Panc1 (cell line): ENCODE data around the gene ZBTB45. TPM values are rescaled to one million over a fixed set of nuclear protein-coding genes. Genes with fewer than 3 reads are reported as not detected.

Experiments used
- ATAC-seq: fragments of 200-7000 bp; cut with Tn5 transposase; 2 replicates; pipeline ENCODE4 v1.9.1; 2020; ENCODE audit warnings: mild to moderate bottlenecking, moderate library complexity
- BruUV-seq: library from RNA; stranded (reverse); fragments of 400-500 nt; replicated peaks from 2 replicates; lab custom pipeline; 2021; lab: Mats Ljungman, UMichigan
- CTCF ChIA-PET: fragments of 300-600 bp; sonication (Branson Sonifier 250); formaldehyde crosslinking; loops from one replicate; lab custom pipeline; 2022; ENCODE audit warnings: antibody characterized with exemption; lab: Charles Lee
- POLR2A ChIA-PET: fragments of 300-600 bp; sonication (Branson Sonifier 250); formaldehyde crosslinking; loops from one replicate; lab custom pipeline; 2022; ENCODE audit warnings: antibody characterized with exemption; lab: Charles Lee
- DNase-seq: peaks from one replicate; pipeline ENCODE4 v3.0.0-alpha.2; 2010; ENCODE audit warnings: low read depth, low spot score
- H3K27ac ChIP-seq: 2 replicates; pipeline ENCODE4 v1.5.1; 2011; ENCODE audit warnings: mild to moderate bottlenecking, low read length, inconsistent platforms
- H3K27me3 ChIP-seq: fragments of 200-500 bp; sonication (Bioruptor generic); 2 replicates; pipeline ENCODE4 v1.6.0; 2014; ENCODE audit warnings: low read length, inconsistent platforms; ENCODE audit not compliant: control insufficient read depth, insufficient read depth
- H3K36me3 ChIP-seq: fragments of 200-500 bp; sonication (Bioruptor generic); 2 replicates; pipeline ENCODE4 v1.5.1; 2014; ENCODE audit warnings: inconsistent platforms, mild to moderate bottlenecking, low read length, moderate library complexity; ENCODE audit not compliant: control insufficient read depth, insufficient read depth
- H3K4me1 ChIP-seq: 2 replicates; pipeline ENCODE4 v1.5.1; 2011; ENCODE audit warnings: inconsistent platforms, mild to moderate bottlenecking, low read length, moderate library complexity; ENCODE audit not compliant: control insufficient read depth, insufficient read depth
- H3K4me3 ChIP-seq, 2 experiments: 2 replicates each; pipeline ENCODE4 v1.5.1; 2011 to 2012; ENCODE audit warnings: low read depth in 2 of 2, low read length in 2 of 2, mild to moderate bottlenecking in 2 of 2, inconsistent platforms in 1 of 2, moderate library complexity in 1 of 2
- H3K9me3 ChIP-seq: fragments of 200-500 bp; sonication (Bioruptor generic); 2 replicates; pipeline ENCODE4 v1.5.1; 2014; ENCODE audit warnings: low read depth, mild to moderate bottlenecking, inconsistent platforms, low read length, moderate library complexity; ENCODE audit not compliant: control insufficient read depth, insufficient read depth
- POLR2AphosphoS5 ChIP-seq: IDR thresholded peaks from 2 replicates; pipeline ENCODE4 v1.6.1; 2012; ENCODE audit warnings: mild to moderate bottlenecking, low read depth, low read length, moderate library complexity
- SIN3A ChIP-seq: IDR thresholded peaks from 2 replicates; pipeline ENCODE4 v1.6.1; 2012; ENCODE audit warnings: low read depth, mild to moderate bottlenecking, low read length, moderate library complexity, borderline replicate concordance; ENCODE audit not compliant: insufficient read depth
- TCF7L2 ChIP-seq: IDR thresholded peaks from 2 replicates; pipeline ENCODE4 v1.6.1; 2011; ENCODE audit warnings: mild to moderate bottlenecking, low read depth, low read length, inconsistent platforms
- in situ Hi-C: cut with HindIII; loops from 2 replicates; pipeline ENCODE4 v1.10.0; 2016; ENCODE audit warnings: low sequenced_read_pairs, low pct_unique_long_range_greater_than_20kb
- intact Hi-C: fragments of 100-400 bp; cut with micrococcal nuclease; formaldehyde crosslinking; loops from one replicate; pipeline ENCODE4 v1.10.0; 2022; ENCODE audit not compliant: unreplicated experiment
- total RNA-seq: library from RNA; stranded (reverse); gene quantifications from one replicate; pipeline ENCODE4 v1.2.1, GENCODE V29; 2021; ENCODE audit not compliant: unreplicated experiment
- TF ChIP-seq, protein P1 (sequence below), 2 experiments: IDR thresholded peaks; 2 replicates each; pipeline ENCODE4 v1.6.1; 2011 to 2012; ENCODE audit warnings: low read depth in 2 of 2, control low read depth in 1 of 2, low read length in 1 of 2, mild to moderate bottlenecking in 1 of 2, moderate library complexity in 1 of 2; ENCODE audit not compliant: insufficient read depth in 1 of 2
- TF ChIP-seq, protein P2 (sequence below): fragments of 450-650 bp; IDR thresholded peaks from 2 replicates; pipeline ENCODE4 v1.5.1; 2017; ENCODE audit warnings: mild to moderate bottlenecking

ZBTB45 gene
- total RNA-seq, 1 experiment from 2014 or later: 24.7 TPM

DNA sequence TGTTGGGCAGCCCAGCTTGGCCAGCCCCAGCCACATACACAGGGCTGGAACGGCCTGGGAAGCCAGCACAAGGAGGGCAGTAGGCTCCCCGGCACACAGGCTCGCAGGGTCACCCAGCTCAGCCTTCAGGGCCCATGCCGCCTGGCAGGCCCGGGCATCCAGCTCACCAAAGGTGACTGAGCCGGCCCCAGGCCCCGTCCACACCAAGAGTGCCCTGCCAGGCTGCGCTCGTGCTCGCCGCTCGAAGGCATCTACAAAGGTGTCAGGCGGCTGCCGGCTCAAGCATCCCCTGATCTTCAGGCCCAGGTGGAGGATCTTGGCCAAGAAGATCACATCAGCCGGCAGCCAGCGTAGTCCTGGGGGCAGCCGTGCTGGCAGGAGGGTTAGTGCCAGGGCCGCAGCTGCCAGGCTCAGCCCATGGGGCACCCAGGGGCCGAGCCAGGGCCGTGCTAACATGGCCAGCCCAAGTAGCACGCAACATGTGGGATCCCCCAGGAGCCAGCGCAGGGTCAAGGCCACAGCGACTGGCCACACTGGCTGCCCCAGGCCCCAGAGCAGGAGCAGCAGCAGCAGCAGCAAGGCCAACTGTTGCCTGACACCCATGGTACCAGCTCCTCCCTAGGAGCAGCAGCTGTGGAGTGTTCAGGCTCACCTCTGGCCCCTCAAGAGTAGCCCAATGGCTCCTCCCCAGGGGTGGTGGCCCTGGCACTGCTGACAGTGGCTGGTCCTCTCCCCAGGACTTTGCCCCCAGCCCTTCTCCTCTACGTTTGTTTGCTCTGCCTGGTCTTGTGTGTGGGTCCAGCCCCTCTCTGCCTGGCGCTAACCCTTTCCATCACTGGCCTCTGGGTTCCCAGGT, 8.0 kb downstream of the ZBTB45 start, which contains the start of gene SLC27A5:
Gene SLC27A5, minus strand, starts transcription at position 640 of the 856 bp plus-strand sequence. Its CDS starts 37 bp downstream, at position 603.
- BruUV-seq: no TSS peak
- 0 out of 2 replicates have a peak, but pooled peaks have one; percentile 18 for TF ChIP-seq POLR2AphosphoS5
- TF ChIP-seq, protein P1, sequence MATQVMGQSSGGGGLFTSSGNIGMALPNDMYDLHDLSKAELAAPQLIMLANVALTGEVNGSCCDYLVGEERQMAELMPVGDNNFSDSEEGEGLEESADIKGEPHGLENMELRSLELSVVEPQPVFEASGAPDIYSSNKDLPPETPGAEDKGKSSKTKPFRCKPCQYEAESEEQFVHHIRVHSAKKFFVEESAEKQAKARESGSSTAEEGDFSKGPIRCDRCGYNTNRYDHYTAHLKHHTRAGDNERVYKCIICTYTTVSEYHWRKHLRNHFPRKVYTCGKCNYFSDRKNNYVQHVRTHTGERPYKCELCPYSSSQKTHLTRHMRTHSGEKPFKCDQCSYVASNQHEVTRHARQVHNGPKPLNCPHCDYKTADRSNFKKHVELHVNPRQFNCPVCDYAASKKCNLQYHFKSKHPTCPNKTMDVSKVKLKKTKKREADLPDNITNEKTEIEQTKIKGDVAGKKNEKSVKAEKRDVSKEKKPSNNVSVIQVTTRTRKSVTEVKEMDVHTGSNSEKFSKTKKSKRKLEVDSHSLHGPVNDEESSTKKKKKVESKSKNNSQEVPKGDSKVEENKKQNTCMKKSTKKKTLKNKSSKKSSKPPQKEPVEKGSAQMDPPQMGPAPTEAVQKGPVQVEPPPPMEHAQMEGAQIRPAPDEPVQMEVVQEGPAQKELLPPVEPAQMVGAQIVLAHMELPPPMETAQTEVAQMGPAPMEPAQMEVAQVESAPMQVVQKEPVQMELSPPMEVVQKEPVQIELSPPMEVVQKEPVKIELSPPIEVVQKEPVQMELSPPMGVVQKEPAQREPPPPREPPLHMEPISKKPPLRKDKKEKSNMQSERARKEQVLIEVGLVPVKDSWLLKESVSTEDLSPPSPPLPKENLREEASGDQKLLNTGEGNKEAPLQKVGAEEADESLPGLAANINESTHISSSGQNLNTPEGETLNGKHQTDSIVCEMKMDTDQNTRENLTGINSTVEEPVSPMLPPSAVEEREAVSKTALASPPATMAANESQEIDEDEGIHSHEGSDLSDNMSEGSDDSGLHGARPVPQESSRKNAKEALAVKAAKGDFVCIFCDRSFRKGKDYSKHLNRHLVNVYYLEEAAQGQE (IDR thresholded peaks at IDR 0.05; ENCODE audit: insufficient read depth in 1 of 2, low read depth in 2 of 2, low read length in 1 of 2): no peak
- DNase-seq: no peak
- H3K27ac ChIP-seq: no peak within 1 kb of the TSS
- ChIA-PET POLR2A (no interaction called here), CTCF (no interaction called here)
- in situ Hi-C loops: no loop called here
- no peak within 1 kb of the TSS for H3K4me3 ChIP-seq
- H3K27me3 ChIP-seq: no peaks in the 10 kb centered on the region
- H3K9me3 ChIP-seq: no peaks in the 10 kb centered on the region
- H3K36me3 ChIP-seq: peaks cover 3% of the 10 kb centered on the region; the same call in 1 of the 2 replicates
- peaks cover 18% of the 10 kb centered on the region for H3K4me1 ChIP-seq
- intact Hi-C loops: no loop called here
- ATAC-seq: no peak

DNA sequence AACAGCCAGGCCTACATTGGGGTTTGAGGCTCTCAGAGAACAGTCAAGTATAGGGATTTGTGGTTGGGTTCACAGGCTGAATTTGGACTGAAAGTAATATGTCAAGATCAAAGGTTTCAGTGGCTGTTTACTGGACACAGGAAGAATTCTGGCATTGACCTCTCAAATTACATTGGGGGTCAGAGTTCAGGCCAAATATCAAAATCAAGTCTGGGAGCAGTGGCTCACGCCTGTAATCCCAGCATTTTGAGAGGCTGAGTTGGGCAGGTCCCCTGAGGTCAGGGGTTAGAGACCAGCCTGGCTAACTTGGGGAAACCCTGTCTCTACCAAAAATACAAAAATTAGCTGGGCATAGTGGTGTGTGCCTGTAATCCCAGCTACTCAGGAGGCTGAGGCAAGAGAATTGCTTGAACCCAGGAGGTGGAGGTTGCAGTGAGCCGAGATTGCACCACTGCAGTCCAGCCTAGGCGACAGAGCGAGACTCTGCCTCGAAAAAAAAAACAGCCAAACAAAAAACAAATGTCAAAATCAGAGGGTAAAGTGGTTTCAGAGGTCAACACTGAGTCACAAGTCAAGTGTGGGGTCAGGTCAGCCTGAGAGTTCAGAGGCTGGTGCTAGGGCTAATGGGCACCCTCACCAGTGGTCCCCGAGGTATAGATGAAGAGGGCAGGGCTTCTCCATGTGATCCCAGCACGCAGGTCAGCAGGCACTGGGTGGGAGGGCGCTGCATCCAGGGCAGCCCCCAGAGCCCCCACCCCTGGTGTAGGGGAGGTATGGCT, 9.3 kb downstream of the ZBTB45 start:
- DNase-seq (no peak), ATAC-seq (no peak)
- intact Hi-C loops (no loop called here), in situ Hi-C loops (no loop called here)
- H3K36me3 ChIP-seq: peaks cover 3% of the 10 kb centered on the region; the same call in 1 of the 2 replicates
- POLR2A ChIA-PET: no interaction called here
- H3K9me3 ChIP-seq: no peaks in the 10 kb centered on the region
- no TSS peak for BruUV-seq
- no peaks in the 10 kb centered on the region for H3K27me3 ChIP-seq
- peaks cover 10% of the 10 kb centered on the region for H3K4me1 ChIP-seq
- TF ChIP-seq, protein P2, sequence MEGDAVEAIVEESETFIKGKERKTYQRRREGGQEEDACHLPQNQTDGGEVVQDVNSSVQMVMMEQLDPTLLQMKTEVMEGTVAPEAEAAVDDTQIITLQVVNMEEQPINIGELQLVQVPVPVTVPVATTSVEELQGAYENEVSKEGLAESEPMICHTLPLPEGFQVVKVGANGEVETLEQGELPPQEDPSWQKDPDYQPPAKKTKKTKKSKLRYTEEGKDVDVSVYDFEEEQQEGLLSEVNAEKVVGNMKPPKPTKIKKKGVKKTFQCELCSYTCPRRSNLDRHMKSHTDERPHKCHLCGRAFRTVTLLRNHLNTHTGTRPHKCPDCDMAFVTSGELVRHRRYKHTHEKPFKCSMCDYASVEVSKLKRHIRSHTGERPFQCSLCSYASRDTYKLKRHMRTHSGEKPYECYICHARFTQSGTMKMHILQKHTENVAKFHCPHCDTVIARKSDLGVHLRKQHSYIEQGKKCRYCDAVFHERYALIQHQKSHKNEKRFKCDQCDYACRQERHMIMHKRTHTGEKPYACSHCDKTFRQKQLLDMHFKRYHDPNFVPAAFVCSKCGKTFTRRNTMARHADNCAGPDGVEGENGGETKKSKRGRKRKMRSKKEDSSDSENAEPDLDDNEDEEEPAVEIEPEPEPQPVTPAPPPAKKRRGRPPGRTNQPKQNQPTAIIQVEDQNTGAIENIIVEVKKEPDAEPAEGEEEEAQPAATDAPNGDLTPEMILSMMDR: no peak
- CTCF ChIA-PET: interaction anchor here (0.7 kb wide), 1 partner anchor 45 kb away, joined by 4 read pairs; the partner anchor contains the start of gene CHMP2A
- H3K27ac ChIP-seq: no peak overlapping the region
- no peak overlapping the region for H3K4me3 ChIP-seq

DNA sequence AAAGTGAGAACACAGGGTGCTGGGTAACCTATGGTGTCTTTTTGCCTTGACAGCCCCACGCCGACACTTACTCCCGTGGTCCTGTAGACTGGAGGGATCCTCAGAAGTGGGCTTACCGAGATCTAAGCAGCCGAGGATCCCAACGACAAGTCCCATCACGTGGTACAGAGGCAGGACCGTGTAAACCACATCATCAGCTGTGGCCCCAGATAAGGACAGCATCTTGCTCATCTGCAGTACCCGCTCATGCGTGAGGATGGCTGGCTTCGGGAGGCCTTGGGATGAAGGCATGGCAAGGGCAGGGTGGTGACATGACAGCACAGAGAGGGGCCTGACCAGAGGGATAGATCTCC, 9.9 kb downstream of the ZBTB45 start:
- H3K9me3 ChIP-seq: no peaks in the 10 kb centered on the region
- in situ Hi-C loops: no loop called here
- CTCF ChIA-PET: interaction anchor here (0.7 kb wide), 1 partner anchor 45 kb away, joined by 4 read pairs; the partner anchor contains the start of gene CHMP2A
- no peak overlapping the region for H3K27ac ChIP-seq
- no peak for ATAC-seq
- no peak for TF ChIP-seq SIN3A
- TF ChIP-seq TCF7L2: no peak
- no peak for TF ChIP-seq POLR2AphosphoS5
- TF ChIP-seq, protein P2: no peak
- TF ChIP-seq, protein P1 (IDR thresholded peaks at IDR 0.05; ENCODE audit: insufficient read depth in 1 of 2, low read depth in 2 of 2, low read length in 1 of 2): no peak
- peaks cover 9% of the 10 kb centered on the region for H3K4me1 ChIP-seq
- intact Hi-C loops: no loop called here
- DNase-seq: no peak
- peaks cover 2% of the 10 kb centered on the region; the same call in 1 of the 2 replicates for H3K36me3 ChIP-seq
- no peak overlapping the region for H3K4me3 ChIP-seq
- POLR2A ChIA-PET: no interaction called here
- no peaks in the 10 kb centered on the region for H3K27me3 ChIP-seq
- no TSS peak for BruUV-seq
